GM12892 (cell line): ENCODE results near the gene KANSL3.

Experiments
- POLR2A ChIP-seq: IDR thresholded peaks from 2 replicates; pipeline ENCODE4 v1.6.1; 2011; ENCODE audit warnings: low read depth, low read length, control low read depth
- TAF1 ChIP-seq: IDR thresholded peaks from 2 replicates; pipeline ENCODE4 v1.6.1; 2011; ENCODE audit warnings: low read depth, mild to moderate bottlenecking, control low read depth, low read length, borderline replicate concordance

GRCh38 chr2:96587843-96588242 lies 50.3 kb downstream of the KANSL3 start:
- no peak for TF ChIP-seq TAF1
- no peak for TF ChIP-seq POLR2A
